NCI-H1417 (cell line): ENCODE data around the gene ZNF358.

ENCODE experiments used
- DNase-seq, 3 experiments: peaks; one replicate each; lab custom pipeline; 2025; lab: John Stamatoyannopoulos, UW

The ZNF358 gene

GRCh38 chr19:7559102-7559501 is 43.2 kb downstream of the ZNF358 start:
- DNase-seq = no peak

- DNase-seq = no peak
Observed at GRCh38 chr19:7560255-7560654, 44.4 kb downstream of the ZNF358 start.

- no peak for DNase-seq
Observed at GRCh38 chr19:7561325-7561724, 45.4 kb downstream of the ZNF358 start.

DNA sequence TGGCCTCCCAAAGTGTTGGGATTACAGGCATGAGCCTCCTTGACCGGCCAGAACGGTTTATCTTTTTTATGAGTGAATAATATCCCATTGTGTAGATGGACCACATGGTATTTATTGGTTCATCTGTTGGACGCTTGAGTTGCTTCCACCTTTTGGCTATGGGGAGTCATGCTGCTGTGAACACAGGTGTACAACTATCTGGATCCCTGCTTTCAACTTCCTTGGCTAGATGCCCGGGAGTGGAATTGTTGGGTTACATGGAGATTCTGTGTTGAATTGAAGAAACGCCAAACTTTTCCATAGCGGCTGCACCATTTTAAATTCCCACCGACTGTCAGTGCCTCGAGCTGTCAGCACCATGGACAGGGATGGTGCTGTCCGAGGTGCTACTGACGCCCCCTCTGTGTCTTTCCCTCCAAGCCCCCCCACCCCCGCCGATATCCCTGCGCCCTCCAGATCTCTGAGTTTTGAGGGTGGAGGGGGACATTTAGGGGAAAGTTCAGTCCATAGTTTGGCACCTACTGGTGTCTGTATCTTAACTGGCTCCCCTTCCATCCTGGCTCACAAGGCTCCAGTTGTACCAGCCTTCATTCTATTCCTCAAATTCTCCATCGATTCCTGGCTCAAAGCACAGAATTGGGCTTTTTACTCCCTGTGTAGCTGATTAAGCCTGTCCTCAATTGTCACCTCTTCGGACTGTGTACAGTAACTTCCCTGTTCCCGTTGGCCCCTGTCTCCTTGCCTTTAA is 46.9 kb downstream of the ZNF358 start:
- DNase-seq = no peak

- DNase-seq = no peak
Observed at GRCh38 chr19:7564866-7565265, 49.0 kb downstream of the ZNF358 start.

DNA sequence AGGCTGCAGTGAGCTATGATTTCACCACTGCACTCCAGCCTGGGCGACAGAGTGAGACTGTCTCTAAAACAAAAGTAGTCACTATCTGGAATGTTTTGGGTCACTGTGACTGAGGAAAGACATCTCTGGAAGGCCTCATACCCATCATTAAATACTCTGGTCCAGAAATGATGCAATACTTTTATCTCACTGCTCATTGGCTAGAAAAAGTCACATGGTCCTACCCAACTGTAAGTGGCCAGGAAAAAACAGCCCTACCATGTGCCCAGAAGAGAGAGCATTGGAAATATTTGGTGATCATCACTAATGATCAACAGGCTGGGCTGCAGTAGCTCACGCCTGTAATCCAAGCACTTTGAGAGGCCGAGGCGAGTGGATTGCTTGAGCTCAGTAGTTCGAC is 49.4 kb downstream of the ZNF358 start:
- DNase-seq = no peak
